GM19468 (cell line): ENCODE measurements around the gene EDEM2.
"Not testable (repeated sequence)": the region's sequence is repeated elsewhere in the genome, so short reads cannot be mapped to it uniquely, and the experiment has no call there.

Experiments
- ATAC-seq: cut with Tn5 transposase; IDR thresholded peaks from one replicate; pipeline ENCODE4 v1.9.1; 2021; ENCODE audit warnings: mild to moderate bottlenecking, moderate library complexity, moderate number of reproducible peaks; ENCODE audit not compliant: unreplicated experiment; ENCODE audit errors: extremely low read depth

Gene EDEM2

DNA sequence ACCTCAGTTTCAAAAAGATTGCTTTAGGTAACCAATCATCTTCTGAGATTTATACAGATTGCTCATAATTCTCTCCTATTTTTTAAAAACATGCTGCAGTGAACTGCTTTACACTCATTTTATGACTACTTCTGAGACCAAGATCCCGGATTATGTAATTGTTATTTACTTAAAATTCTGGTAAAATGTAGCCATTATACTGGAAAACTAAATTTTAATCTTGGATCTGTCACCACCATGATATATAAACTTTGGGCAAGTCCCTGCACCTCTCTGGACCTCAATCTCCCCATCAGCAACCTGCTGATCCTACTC lies 24.3 kb upstream of the EDEM2 start:
- ATAC-seq, result no peak

DNA sequence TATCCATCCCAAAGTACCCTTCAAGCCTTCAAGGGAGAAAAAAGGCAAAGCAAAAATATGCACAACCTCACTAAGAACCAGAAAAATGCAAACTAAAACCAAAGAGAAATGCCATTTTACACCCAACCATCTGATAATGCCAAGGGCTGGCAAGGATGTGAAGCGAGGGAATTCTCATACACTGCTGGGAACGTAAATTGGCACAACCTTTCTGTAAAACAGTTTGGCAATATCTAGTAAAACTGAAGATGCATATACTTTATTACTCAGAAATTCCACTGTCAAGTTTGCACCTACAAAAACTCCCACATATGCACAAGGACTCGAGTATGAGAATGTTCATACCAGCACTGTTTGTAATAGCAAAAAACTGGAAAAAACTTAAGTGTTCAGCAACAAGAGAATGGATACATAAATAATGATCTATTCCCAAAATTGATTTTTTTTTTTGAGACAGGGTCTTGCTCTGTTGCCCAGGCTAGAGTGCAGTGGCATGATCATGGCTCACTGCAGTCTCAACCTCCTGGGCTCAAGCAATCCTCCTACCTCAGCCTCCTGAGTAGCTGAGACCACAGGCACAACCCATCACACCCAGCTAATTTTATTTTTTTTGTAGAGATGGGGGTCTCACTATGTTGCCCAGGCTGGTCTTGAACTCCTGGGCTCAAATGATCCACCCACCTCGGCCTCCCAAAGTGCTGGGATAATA lies 21.7 kb upstream of the EDEM2 start:
- not testable (repeated sequence) for ATAC-seq

DNA sequence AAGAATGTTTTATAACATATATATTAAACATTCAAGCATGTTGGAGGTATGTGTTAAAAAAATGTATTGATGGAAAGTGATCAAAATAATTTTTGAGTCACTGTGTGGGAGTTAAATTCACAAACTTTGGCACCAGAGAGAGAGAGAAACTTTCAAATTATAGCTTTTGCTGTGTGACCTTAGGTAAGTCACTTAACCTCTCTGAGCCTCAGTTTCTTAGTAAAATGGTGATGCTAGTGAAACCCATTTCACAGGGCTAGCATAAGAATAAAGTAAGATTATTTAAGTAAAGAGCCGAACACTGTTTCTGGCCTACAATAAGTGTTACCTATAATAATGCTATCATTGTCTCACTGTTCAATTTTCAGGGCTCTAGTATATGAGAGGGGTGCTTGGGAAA lies 20.7 kb upstream of the EDEM2 start:
- no peak for ATAC-seq

DNA sequence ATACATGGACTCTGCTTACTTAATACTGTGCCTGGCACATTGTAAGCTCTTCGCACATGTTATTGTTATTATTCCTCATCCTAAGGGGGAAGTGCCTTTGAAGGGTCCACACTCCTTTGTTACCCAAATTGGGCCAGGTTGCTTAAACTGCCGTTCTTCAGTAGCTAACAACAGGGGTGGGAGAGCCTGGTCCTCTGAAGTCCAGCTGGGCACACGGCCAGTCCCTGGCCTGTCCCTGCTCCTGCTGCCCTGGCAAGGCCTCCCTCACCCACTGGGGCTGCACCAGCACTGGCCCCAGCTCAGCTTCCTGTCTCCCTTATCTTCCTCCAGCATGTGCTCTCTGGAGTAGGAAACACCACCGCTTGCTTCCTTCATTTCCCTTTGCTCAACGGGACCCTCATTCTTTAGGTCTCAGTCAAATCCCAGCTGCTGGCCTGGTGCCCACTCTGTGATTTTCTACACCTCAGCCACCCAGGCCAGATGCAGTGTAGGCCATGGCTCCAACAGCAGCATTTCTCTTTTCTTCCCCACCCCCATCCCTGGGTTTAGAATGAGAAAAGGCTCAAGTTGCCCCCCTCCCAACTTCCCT lies 19.2 kb upstream of the EDEM2 start:
- no peak for ATAC-seq

DNA sequence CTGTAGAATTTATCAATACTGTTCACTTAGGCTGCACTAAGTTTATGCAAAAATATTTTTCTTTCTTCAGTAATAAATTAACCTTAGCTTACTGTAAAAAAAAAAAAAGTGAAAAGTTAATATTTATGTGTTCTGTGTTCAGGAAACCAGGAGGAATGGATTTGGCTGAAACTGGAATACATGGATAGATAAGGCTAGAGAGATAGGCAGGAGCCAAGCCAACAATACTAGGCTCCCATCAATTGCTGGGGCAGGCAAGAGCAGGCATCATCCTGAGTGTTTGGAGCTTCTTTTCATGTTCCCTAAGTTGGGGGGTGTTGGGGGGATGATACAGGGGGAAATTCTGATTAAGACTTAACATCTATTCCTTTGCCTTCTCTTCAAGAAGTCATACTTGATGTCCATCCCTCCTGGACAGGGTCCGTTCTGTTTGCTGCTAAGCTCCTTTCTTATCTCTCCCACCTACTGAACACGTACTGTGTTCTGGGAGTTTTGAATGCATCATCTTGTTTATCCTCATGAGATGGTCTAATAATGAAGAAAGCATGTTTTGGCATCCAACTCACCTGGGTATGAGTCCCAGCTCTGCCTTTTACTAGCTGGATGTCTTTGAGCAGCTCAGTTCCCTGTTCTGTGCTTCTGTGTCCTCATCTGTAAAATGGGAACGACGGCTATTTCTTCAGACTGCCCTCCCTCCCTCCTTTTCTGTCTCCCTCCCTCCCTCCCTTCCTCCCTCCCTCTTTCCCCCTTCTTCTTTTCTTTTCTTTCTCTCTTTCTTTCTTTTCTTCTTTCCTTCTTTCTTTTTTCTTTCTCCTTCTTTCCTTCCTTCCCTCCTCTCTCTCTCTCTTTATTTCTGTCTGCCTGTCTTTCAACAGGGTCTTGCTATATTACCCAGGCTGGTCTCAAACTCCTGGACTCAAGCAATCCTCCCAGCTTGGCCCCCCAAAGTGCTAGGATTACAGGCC lies 18.4 kb upstream of the EDEM2 start:
- ATAC-seq, result no peak

DNA sequence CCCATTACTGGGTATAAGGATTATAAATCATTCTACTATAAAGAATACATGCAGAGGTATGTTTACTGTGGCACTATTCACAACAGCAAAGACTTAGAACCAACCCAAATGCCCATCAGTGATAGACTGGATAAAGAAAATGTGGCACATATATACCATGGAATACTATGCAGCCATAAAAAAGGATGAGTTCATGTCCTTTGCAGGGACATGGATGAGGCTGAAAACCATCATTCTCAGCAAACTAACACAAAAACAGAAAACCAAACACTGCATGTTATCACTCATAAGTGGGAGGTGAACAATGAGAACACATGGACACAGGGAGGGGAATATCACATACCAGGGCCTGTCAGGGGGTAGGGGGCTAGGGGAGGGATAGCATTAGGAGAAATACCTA lies 17.4 kb upstream of the EDEM2 start:
- not testable (repeated sequence) for ATAC-seq

DNA sequence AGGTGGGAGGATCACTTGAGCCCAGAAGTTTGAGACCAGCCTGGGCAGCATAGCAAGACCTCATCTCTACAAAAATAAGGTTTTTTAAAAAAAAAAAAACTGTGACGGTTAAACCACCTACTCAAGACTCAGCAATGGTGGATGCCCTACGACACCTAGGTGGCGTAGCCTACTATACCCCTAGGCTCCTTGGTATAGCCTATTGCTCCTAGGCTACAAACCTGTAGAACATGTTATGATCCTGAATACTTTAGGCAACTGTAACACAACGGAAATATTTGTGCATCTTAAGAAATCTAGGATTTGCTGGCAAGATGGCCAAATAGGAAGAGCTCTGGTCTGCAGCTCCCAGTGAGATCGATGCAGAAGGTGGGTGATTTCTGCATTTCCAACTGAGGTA lies 13.2 kb upstream of the EDEM2 start:
- not testable (repeated sequence) for ATAC-seq

DNA sequence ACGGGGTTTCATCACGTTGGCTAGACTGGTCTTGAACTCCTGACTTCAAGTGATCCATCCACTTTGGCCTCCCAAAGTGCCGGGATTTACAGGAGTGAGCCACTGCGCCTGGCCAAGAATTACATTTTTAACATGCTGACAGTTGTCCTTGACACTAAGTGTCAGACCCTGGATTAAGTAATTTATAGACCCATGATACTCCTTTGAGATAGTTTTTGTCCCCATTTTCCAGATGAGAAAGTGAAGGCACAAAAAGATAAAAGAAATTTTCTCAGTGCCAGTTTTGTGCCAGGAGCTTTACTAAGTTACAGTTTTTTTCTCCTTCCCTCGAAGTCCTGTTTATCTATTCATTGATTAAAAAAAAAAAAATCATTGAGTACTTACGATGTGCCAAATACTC lies 9.8 kb upstream of the EDEM2 start:
- ATAC-seq, result no peak

DNA sequence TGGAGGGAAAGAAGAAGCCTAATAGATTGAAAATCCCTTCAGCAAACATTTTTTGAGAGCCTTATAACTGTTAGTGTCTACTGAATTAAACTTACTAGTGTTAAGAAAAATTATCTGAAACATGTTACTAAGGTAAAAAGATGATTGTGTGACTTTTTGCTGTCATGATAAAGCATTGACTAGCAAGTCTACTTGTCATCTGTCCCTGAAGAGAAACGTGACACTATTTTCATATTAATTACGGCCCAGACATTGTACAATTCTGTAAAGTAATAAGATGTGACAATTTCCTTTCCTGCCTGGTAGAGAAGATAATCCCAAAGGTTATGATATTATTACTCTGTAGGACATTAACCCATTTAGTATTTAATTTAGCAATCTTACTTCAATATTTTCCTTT lies 8.8 kb upstream of the EDEM2 start:
- no peak for ATAC-seq

DNA sequence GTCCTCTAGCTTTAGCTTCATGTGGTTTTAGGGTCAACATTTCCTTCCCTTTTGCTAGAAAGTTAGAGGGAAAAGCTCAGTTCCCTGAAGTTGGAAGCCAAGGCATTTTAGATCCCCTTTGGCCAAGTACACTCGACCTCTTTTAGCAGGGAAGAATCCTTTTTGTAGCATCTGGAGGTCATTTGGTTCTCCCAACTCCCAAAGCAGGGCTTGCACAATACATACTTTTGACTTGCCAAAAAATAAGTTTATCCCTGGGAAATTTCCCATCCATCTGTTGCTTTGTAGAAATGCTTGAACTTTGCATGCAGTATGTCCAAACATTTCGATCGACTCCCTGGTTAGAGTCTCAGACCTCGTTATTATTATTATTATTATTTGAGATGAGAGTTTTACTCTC lies 4.6 kb upstream of the EDEM2 start:
- ATAC-seq, result no peak

DNA sequence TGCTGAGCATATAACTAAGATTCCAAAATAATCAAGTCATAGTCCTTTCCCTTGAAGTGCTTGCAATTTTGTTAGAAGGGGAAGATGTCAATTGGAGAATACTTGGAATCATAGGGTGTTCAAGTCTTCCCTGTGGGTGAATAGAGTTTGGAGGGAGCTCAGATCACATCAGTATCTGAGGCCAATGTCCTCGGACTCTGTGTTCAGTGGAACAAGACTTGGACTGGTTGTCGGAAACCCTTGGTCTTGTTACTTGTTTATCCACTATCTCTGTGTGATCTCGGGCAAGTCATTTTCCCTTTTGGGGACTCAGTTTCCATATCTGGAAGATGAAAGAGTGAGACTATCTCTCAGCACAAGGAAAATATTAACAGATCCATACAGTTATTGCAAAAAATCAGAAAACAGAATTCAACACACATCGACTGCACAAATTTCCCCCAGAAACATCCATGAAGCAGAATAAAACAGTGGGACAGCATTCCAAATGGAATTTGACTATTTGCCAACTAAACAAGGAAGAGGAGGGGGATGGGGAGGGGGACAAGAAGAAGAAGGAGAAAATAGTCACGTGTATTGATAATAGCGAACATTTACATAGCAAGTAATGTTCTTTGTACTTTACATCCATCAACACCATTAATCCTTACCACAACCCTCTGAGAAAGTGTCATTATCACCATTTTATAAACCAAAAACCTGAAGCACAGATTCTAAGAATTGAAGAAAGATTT lies 3.9 kb upstream of the EDEM2 start:
- ATAC-seq, result no peak

DNA sequence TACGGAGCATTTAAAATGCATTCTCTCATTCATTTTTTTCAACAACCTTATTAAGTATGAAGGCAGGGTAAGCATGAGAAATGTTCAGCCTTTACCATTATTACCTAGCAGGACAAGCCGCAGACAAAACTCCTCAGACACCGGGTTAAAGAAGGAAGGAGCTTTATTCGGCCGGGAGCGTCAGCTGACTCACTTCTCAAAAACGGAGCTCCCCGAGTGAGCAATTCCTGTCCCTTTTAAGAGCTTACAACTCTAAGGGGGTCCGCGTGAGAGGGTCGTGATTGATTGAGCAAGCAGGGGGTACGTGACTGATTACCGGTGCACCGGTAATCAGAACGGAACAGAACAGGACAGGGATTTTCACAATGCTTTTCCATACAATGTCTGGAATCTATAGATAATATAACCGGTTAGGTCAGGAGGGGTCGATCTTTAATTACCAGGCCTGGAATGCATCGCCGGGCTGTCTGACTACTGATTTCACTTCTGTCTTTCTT lies 487 bp upstream of the EDEM2 start:
- not testable (repeated sequence) for ATAC-seq

DNA sequence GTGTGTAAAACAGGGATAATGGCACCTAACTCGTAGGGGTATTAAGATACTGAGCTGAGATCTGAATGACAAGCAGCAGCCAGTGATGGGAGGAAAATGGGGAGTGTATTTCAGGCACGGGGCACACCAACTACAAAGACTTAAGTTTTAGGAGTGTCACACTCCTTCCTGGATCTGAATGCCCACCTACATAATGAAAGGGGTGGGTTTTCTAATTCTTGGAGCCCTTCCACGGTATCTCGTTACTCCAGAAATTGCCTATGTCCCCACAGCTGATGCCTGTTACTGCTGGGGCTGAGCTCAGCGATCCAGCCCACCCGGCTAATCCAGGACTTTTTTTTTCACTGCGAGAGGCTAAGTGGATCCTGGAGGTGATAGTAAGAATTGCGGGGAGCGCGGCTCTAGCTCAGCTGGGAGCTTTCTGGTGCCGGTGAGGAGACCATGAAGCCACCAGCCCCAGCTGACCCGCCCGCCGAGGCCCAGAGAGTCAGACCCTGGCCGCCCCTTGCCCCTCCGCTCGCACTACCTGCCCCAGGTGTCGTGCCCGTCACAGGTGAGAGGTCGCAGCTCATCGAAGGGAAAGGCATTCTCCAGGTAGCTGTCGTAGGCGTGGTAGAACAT lies 727 bp downstream of the EDEM2 start:
- ATAC-seq, result no peak

DNA sequence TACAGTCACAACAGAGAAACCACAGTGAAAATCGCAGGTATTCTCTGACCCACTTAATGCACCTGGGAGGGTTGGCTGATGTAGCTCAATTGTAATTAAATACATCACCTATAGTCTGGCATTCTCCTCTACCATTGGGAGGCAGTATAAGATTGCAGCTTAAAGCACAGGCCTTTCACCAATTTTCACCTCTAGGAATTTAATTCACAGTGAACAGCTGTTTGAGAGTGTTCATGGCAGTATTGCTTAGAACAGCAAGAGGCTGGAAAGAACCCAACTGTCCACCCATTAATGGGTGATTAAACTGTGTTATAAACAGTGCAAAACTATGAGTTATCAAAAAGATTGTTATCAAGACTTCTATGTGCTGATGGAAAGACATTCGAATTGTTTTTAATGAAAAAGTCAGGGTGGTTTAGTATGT lies 2.0 kb downstream of the EDEM2 start:
- ATAC-seq, result no peak

DNA sequence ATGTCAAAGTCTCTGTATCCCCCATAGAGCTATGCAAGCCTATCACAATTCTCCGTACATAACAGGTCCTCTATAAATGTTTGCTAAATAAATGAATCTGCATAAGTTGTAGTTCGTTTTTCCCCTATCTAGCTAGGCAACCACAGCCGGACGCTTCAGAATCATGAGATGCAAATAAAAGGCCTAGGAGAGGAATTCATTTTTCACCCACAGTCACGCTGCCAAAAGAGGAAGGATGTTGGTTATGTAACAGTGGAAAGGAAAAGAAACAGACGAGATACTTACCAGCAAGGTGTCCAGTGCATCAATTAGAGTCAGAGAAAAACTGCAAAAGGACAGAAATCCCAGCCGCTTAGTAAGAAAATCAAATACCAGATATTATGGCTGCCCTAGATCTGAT lies 2.4 kb downstream of the EDEM2 start:
- ATAC-seq, result peak; percentile 29

DNA sequence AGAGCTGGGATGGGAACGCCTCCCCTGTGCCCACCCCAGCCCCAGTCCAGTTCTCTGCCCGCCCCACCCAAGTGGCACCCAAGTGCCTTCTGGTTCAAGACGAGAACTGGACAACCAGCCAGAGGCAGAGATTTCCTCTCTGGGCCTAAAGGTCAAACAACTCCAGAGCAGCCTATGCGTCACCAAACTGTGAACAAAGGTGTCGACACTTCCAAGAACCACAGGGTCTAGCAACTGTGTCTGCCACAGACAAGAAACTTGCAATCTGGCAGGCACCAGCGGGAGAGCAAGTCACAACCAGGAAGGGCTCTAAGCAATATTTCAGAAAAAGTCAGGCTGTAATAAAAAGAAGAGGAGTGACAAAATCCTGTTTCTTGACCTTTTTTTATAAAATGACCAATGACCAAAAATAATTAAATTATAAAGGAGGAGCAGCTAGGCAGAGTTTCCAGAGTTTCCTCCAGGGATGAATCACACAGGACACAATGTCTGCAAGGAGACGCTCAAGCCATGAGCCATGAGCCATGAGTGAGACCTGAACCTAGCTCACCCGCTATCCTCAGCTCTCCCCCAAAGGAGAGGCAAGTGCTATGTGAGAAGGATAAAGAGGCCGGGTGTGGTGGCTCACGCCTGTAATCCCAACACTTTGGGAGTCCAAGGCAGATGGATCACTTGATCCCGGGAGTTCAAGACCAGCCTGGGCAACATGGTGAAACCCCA lies 11.1 kb downstream of the EDEM2 start:
- ATAC-seq, result no peak

DNA sequence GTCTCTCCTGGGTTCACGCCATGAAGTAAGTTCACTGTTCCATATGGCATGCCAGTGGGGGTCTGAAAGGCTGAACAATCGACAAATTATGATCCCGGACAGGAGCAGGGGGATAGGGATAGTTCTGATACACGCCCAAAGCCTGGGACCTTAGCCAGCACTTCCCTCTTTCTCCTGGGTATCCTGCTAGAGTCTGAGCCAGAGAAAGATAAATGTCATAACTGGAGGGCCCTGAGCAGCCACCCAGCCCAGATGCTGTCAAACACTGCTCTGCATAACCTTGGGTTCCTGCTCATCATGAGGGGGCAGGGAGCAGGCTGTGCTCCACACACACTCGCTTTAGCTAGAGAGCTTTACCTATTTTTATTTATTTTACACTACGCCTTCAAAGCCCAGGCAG lies 12.3 kb downstream of the EDEM2 start:
- no peak for ATAC-seq

DNA sequence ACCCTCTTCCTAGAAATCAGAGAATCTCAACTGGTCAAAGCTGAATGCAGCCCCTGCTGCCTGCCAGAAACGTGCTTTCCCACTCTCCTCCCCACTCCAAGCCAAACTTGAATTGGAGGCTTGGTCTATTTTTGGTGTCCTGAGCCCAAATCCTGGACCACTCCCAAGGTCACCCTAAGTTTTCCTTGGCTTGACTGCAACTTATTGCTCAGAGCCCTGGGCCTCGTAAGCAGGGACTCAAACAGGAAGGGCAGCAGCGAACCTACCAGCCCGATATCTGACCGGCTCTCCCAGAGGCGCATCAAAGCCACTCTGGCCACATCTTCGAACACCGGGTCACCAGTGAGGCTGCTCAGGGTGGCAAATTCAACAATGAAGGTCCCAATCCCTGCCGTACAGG lies 12.7 kb downstream of the EDEM2 start:
- no peak for ATAC-seq

DNA sequence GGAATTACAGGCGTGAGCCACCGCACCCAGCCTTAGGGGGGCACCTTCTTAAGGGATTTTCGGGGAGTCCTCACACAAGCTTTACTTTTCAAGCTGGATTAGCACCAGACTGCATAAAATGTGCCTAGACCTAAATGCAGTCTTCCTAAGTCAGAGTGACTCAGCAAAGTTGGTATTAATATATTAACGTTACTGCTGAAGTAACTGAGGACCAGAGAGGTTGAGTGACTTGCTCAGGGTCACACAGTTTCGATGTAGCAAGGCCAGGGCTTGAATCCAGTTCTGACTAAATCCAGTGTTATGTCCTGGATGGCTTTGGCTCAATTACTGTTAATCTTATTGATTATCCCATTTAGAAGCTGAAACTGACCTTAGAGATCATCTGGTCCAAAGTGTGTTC lies 13.4 kb downstream of the EDEM2 start:
- ATAC-seq, result no peak
